ENCODE data around the gene GIT1.

GIT1 gene, protein sequence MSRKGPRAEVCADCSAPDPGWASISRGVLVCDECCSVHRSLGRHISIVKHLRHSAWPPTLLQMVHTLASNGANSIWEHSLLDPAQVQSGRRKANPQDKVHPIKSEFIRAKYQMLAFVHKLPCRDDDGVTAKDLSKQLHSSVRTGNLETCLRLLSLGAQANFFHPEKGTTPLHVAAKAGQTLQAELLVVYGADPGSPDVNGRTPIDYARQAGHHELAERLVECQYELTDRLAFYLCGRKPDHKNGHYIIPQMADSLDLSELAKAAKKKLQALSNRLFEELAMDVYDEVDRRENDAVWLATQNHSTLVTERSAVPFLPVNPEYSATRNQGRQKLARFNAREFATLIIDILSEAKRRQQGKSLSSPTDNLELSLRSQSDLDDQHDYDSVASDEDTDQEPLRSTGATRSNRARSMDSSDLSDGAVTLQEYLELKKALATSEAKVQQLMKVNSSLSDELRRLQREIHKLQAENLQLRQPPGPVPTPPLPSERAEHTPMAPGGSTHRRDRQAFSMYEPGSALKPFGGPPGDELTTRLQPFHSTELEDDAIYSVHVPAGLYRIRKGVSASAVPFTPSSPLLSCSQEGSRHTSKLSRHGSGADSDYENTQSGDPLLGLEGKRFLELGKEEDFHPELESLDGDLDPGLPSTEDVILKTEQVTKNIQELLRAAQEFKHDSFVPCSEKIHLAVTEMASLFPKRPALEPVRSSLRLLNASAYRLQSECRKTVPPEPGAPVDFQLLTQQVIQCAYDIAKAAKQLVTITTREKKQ
- 56.4 to 174 (median 74.3) reads per million in 9 experiments for total RNA-seq

DNA sequence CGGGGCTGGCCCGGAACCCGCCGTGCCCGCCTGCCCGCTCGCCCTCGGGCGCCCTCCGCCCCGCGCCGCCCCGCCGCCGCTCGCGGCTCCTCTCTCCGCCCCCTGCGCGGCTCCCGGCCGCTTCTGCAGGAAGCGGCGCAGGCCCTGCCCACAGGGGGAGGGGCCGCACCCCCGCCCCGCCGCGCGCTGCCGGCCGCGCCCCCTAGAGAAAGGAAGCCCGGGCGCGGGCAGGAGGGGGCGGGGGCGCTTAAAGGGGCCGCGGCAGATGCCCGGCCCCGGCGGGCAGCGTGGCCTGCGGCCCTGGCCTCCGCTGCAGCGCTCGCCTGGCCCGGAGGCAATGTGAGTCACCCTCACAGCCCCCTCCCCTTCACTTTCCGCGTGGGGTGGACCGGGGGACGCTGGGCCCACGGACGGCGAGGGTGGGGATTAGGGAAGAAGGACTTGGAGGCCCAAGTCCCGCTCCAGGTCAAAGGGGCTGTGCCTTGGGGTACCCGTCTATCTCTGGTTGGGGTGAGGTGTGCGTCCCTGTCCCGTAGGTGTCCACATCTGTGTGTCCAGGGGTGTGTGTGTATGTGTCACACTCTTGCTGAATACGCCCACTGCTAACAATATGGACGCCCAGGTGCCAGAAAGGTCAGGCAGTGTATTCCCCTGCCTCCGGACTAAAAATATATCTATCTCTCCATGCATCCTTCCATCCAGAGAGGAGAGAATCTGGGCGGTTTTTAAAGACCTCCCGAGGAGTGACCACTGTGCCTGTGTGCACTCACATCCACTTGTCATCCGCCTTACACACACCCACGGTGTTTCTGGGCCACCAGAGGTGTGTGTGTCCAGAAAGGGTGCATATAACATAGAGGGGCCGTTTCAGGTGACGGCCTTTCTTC lies at the start of gene GIT1:
GIT1 (minus strand) TSS at position 125 of the 887 bp plus-strand sequence. CDS start 270 bp downstream, outside the sequence.
- H3K9me3 Mint-ChIP-seq = no peaks in the 10 kb centered on the region
- H3K36me3 Mint-ChIP-seq (ENCODE audit: insufficient read depth) = peaks cover 8% of the 10 kb centered on the region
- peak within 1 kb of the TSS; percentile 86 to 89 for H3K27ac Mint-ChIP-seq
- no peaks in the 10 kb centered on the region for H3K27me3 Mint-ChIP-seq
- H3K4me1 Mint-ChIP-seq (ENCODE audit: low read depth in 2 of 2) = peaks cover 41 to 60% of the 10 kb centered on the region in 2 donors
- ATAC-seq (replicated peaks) (peak; percentile 77), DNase-seq (peak; percentile 74 to 84 (median 77))
- peak within 1 kb of the TSS; percentile 88 to 93 for H3K4me3 Mint-ChIP-seq

DNA sequence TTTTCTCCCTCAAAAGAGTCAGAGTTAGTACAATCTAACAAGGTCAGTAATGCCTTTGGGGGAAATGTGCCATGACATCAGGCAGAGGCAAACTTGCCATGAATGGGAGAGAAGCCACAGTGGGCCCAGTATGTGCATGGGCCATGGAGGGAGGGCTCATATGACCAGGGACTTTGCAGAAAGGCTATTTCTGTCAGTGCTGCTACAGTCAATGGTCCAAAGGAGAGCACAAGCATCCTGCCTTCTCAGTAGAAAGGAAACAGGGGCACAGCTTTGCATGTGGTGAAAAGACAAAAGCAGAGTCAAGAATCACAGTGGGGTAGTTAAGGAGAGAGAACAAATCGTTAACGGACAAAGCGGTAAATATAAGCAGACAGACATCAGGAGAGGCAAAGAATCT lies 44.4 kb upstream of the GIT1 start:
- no peak for DNase-seq
- Mint-ChIP-seq H3K9me3 (no peaks in the 10 kb centered on the region), H3K4me3 (no peak overlapping the region), H3K27ac (peak overlapping the region in 1 of 2 donors; percentile 20), H3K4me1 (ENCODE audit: low read depth in 2 of 2) (peaks cover 8 to 10% of the 10 kb centered on the region in 2 donors), H3K36me3 (ENCODE audit: insufficient read depth) (peaks cover 70% of the 10 kb centered on the region), H3K27me3 (no peaks in the 10 kb centered on the region)
- ATAC-seq (replicated peaks) = no peak

DNA sequence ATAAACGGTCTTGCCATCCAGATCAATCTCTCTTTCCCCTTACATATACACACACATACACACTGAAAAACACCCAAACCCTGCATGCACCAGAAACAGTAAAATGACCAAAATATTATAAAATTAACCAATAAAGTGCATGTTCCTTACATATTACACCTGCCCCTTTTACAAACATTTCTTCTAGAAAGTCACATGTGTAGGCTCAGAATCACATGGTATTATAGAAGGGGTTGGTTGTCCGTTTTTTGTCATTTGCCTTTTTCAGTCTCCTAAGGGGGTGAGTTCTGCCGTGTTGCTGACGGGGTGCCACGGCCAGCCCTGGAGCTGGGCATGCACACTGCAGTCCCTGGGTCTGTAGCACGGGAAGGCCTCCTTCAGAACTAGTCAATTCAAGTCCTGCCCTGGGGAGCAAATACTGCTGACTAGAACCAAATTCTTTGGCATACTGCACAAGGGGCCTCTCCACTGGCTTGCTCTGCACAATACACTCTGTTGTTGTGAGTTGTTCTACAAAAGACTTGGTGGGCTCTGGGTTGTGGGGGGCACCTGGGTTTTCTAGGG lies 41.3 kb upstream of the GIT1 start:
- Mint-ChIP-seq H3K4me3 (no peak overlapping the region), H3K4me1 (ENCODE audit: low read depth in 2 of 2) (peaks cover 13 to 19% of the 10 kb centered on the region in 2 donors), H3K27ac (peak overlapping the region; percentile 36 to 65), H3K27me3 (no peaks in the 10 kb centered on the region), H3K36me3 (ENCODE audit: insufficient read depth) (peaks cover 57% of the 10 kb centered on the region), H3K9me3 (no peaks in the 10 kb centered on the region)
- DNase-seq (no peak), ATAC-seq (replicated peaks) (no peak)

DNA sequence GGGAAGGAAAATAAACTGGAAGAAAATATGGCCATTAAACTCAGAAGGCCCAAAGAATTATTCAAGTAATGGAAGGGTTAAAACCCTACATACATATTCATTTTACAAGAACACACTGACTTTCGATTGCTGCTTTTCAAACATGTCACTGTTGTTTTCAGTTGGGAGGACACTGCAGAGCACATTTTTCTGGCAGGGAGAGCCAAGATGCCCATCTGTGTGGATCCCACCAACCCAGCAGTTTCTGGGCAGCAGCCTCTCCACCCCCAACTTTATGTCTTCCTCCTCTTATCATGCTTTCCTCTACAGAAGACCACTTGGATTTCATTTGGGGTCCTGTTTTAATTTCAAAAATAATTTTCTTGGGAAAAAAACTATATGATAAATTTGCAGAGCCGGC lies 40.4 kb upstream of the GIT1 start:
- peak overlapping the region; percentile 26 to 65 for H3K27ac Mint-ChIP-seq
- H3K27me3 Mint-ChIP-seq = no peaks in the 10 kb centered on the region
- DNase-seq (no peak), ATAC-seq (replicated peaks) (no peak)
- H3K36me3 Mint-ChIP-seq (ENCODE audit: insufficient read depth) = peaks cover 49% of the 10 kb centered on the region
- H3K9me3 Mint-ChIP-seq = no peaks in the 10 kb centered on the region
- H3K4me1 Mint-ChIP-seq (ENCODE audit: low read depth in 2 of 2) = peaks cover 13 to 20% of the 10 kb centered on the region in 2 donors
- no peak overlapping the region for H3K4me3 Mint-ChIP-seq

DNA sequence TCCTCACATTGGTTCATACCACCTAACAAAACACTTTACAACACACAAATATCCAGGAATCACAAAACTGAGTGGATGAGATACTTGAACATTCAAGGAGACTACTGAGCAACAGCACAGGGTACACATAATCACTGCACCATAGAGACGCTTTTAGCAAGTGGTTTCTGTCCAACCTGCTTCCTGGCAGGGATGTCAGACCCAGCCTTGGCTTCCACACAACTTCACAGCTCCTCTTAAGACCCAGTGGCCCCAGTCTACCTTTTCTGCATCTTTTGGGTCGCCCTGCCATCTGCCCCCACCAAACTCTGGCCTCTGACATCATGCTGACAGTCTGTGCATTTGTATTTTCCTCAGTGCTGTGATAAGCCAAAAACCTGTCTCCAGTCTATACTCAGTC lies 39.2 kb upstream of the GIT1 start:
- ATAC-seq (replicated peaks) = no peak
- peaks cover 39% of the 10 kb centered on the region for H3K36me3 Mint-ChIP-seq (ENCODE audit: insufficient read depth)
- peak overlapping the region; percentile 31 to 65 for H3K27ac Mint-ChIP-seq
- no peak for DNase-seq
- H3K27me3 Mint-ChIP-seq = no peaks in the 10 kb centered on the region
- H3K4me1 Mint-ChIP-seq (ENCODE audit: low read depth in 2 of 2) = peaks cover 13 to 16% of the 10 kb centered on the region in 2 donors
- H3K9me3 Mint-ChIP-seq = no peaks in the 10 kb centered on the region
- H3K4me3 Mint-ChIP-seq = no peak overlapping the region

DNA sequence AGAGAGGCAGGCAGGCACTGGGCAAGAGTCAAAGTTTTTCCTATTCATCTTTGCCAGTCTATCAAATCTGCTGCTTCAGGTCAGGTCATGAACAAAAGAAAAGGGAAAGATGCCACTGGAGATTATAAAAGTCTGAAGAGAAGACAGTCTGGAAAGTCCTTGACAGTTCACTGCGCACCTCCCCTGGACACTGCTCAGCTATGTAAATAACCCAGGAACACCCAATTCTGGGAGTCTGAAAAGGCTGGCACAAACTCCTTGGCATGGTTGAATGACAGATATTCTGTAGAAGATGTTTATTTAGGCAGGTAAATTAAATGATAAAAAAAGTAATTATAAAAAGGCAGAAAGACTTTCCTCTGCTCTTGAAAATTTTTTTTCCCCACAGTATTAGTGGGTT lies 38.5 kb upstream of the GIT1 start:
- H3K36me3 Mint-ChIP-seq (ENCODE audit: insufficient read depth) = peaks cover 40% of the 10 kb centered on the region
- peak overlapping the region; percentile 31 to 42 for H3K27ac Mint-ChIP-seq
- no peak for DNase-seq
- peaks cover 16 to 21% of the 10 kb centered on the region in 2 donors for H3K4me1 Mint-ChIP-seq (ENCODE audit: low read depth in 2 of 2)
- H3K27me3 Mint-ChIP-seq = no peaks in the 10 kb centered on the region
- ATAC-seq (replicated peaks) = no peak
- H3K4me3 Mint-ChIP-seq = no peak overlapping the region
- H3K9me3 Mint-ChIP-seq = no peaks in the 10 kb centered on the region

DNA sequence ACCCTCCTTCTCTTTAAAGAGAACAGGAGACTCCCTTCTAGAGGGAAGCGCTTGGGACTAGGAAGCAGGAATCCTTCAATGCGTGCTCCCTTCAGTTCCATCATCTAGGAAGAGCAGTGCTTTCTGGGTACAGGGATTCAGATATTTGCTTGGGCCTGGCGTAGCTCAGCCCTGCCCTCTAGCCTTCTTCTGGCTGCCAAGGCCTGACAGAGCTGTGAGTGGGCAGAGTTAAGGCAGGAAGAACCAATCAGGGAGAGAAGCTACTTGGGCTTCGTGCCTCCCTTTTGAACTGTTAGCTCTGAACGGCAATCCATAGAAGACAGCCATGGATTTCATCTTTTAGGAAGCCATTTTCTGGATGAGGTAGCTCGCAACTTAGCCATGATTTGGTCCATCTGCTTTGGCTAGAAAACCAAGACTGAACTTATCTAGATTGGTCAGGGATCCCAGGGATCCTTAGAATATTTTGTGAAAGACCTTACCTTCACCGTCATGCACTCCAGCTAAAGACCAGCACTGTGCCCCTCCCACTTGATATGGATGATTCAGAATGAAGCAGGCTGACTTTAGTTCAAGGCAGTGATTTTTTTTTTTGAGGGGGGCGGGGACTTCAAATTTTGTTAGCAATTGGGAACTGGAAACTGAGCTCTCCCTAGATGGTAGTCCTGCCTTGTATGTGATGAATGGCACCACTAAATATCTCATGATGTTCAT lies 35.7 kb upstream of the GIT1 start:
- no peaks in the 10 kb centered on the region for H3K9me3 Mint-ChIP-seq
- ATAC-seq (replicated peaks) (no peak), DNase-seq (no peak)
- no peak overlapping the region for H3K4me3 Mint-ChIP-seq
- peak overlapping the region in 1 of 2 donors; percentile 59 for H3K27ac Mint-ChIP-seq
- H3K4me1 Mint-ChIP-seq (ENCODE audit: low read depth in 2 of 2) = peaks cover 22 to 24% of the 10 kb centered on the region in 2 donors
- H3K36me3 Mint-ChIP-seq (ENCODE audit: insufficient read depth) = peaks cover 20% of the 10 kb centered on the region
- H3K27me3 Mint-ChIP-seq = no peaks in the 10 kb centered on the region

DNA sequence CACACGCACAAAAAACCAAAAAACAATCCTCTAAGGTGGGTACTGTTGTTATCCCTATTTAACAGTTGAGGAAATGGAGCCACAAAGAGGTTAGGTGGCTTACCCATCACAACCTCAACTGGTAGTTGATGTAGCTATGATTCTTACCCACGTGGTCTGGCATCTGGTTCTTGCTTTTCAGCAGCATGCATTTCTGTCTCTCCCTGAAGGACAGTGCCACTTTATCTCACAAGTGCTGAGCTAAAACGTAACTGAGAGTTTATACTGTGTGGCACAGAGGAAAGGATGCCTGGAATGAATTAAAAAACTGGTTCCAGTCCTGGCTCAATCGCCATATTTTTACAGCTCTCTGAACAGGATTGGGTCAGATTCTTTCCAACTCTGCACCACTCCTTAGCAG lies 35.1 kb upstream of the GIT1 start:
- H3K9me3 Mint-ChIP-seq = no peaks in the 10 kb centered on the region
- no peak for ATAC-seq (replicated peaks)
- H3K27me3 Mint-ChIP-seq = no peaks in the 10 kb centered on the region
- H3K36me3 Mint-ChIP-seq (ENCODE audit: insufficient read depth) = peaks cover 16% of the 10 kb centered on the region
- no peak overlapping the region for H3K4me3 Mint-ChIP-seq
- H3K27ac Mint-ChIP-seq = no peak overlapping the region
- DNase-seq = no peak
- H3K4me1 Mint-ChIP-seq (ENCODE audit: low read depth in 2 of 2) = peaks cover 22 to 24% of the 10 kb centered on the region in 2 donors

DNA sequence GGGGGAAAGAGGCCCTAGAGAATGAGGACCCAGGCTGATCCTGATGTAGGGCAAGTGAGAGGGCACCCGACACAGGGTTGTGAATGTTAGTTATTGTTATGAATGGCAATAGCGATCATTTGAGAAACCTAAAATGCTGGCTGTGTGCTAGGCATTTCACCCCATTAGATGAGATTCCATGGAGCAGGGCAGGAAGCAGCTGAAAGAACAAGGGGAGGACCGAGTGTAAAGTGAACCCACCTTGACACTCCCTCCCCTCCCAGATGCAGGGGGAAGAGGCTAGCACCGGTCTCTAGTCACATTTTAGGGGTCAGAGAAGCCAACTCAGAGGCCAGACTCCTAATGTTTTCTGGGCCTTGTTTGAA lies 33.8 kb upstream of the GIT1 start:
- H3K27ac Mint-ChIP-seq = peak overlapping the region; percentile 38 to 62
- ATAC-seq (replicated peaks) = no peak
- DNase-seq = no peak

DNA sequence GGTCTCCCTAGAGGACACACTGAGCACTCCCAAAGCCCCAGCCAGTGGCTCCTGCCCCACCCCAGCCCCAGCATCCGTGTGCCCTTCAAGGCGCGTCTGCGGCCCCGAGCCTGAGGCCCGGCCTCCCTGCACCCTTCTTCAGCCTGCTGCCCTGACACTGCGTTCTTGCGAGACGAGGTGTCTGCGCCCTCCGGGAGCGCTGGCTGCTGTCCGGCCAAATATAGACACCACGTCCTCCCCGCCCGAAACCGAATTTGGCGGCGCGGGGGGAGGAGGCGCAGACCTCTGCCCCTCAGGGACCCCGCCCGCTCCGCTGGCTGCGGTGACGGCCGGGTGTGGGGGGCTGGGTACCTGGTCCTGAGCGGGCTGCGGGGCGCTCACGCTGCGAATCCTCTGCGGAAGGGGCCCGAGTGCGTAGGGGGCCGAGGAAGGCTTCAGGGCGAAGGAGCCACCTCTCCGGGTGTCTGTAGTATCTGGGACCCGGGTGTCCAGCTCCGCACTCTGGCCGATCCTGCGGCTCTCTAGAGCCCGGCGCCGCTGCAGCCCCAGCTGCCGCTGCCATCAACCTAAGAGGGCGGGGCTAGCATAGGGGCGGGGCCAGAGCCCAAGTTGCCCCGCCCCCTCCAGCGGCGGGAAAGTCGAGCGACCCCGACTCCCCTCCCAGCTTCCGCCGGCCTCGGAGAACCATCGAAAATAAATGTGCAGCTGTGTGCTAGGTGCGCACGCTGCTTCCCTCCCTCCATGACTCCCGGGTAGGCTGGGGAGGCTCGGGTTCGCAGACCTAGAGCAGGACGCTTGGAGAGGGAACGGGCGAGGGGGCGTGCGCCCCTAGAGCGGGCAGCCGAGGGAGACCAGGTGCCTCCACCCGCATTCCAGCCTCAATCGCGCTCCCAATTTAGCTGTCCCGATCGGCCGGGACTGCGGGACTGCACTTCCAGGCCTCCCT lies 33.2 kb upstream of the GIT1 start, which contains the start of gene CORO6:
CORO6 (minus strand) TSS at position 576 of the 946 bp plus-strand sequence. CDS start 1,491 bp downstream, outside the sequence.
- H3K4me3 Mint-ChIP-seq = peak within 1 kb of the TSS; percentile 75 to 77
- DNase-seq (peak; percentile 46 to 55 (median 50)), ATAC-seq (replicated peaks) (peak; percentile 51)
- H3K27me3 Mint-ChIP-seq = no peaks in the 10 kb centered on the region
- H3K27ac Mint-ChIP-seq = peak within 1 kb of the TSS; percentile 38 to 62
- no peaks in the 10 kb centered on the region for H3K9me3 Mint-ChIP-seq
- H3K36me3 Mint-ChIP-seq (ENCODE audit: insufficient read depth) = peaks cover 10% of the 10 kb centered on the region
- H3K4me1 Mint-ChIP-seq (ENCODE audit: low read depth in 2 of 2) = peaks cover 20 to 23% of the 10 kb centered on the region in 2 donors

More for the DNA sequence above, 33.8 kb upstream of the GIT1 start:
- Mint-ChIP-seq H3K36me3 (ENCODE audit: insufficient read depth) (peaks cover 10% of the 10 kb centered on the region), H3K4me3 (peak overlapping the region; percentile 75 to 77), H3K9me3 (no peaks in the 10 kb centered on the region), H3K27me3 (no peaks in the 10 kb centered on the region), H3K4me1 (ENCODE audit: low read depth in 2 of 2) (peaks cover 18 to 20% of the 10 kb centered on the region in 2 donors)

DNA sequence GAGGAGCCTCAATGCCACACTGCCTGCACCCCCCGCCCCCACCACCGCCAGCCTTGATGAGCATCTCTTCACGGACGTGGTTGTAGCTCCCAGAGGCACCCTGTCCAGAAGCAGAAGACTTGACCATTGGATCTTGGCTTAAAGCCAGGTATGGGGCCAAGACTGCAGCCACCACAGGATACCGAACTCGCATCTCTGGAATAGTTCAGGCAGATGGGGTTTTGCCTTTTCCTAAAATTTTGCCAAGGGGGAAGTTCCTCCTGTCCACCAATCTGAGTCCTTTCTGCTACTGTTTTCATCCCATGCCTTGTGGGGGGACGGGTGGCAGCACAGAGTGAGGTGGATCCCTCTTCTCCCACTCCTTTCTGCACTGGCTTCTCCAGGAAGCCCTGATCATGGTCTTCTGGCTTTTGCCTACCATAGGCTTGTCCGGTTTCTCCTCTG lies 32.3 kb upstream of the GIT1 start:
- no peaks in the 10 kb centered on the region for H3K9me3 Mint-ChIP-seq
- ATAC-seq (replicated peaks) (no peak), DNase-seq (no peak)
- peaks cover 26 to 29% of the 10 kb centered on the region in 2 donors for H3K4me1 Mint-ChIP-seq (ENCODE audit: low read depth in 2 of 2)
- no peaks in the 10 kb centered on the region for H3K27me3 Mint-ChIP-seq
- peak overlapping the region in 1 of 2 donors; percentile 29 for H3K27ac Mint-ChIP-seq
- H3K36me3 Mint-ChIP-seq (ENCODE audit: insufficient read depth) = peaks cover 8% of the 10 kb centered on the region
- peak overlapping the region; percentile 75 to 77 for H3K4me3 Mint-ChIP-seq
